GM19467 (cell line): ENCODE measurements around the gene IGFBP2.

Source experiments
- ATAC-seq: cut with Tn5 transposase; IDR thresholded peaks from one replicate; pipeline ENCODE4 v1.9.1; 2021; ENCODE audit warnings: mild to moderate bottlenecking, moderate library complexity; ENCODE audit not compliant: unreplicated experiment

Gene IGFBP2

DNA sequence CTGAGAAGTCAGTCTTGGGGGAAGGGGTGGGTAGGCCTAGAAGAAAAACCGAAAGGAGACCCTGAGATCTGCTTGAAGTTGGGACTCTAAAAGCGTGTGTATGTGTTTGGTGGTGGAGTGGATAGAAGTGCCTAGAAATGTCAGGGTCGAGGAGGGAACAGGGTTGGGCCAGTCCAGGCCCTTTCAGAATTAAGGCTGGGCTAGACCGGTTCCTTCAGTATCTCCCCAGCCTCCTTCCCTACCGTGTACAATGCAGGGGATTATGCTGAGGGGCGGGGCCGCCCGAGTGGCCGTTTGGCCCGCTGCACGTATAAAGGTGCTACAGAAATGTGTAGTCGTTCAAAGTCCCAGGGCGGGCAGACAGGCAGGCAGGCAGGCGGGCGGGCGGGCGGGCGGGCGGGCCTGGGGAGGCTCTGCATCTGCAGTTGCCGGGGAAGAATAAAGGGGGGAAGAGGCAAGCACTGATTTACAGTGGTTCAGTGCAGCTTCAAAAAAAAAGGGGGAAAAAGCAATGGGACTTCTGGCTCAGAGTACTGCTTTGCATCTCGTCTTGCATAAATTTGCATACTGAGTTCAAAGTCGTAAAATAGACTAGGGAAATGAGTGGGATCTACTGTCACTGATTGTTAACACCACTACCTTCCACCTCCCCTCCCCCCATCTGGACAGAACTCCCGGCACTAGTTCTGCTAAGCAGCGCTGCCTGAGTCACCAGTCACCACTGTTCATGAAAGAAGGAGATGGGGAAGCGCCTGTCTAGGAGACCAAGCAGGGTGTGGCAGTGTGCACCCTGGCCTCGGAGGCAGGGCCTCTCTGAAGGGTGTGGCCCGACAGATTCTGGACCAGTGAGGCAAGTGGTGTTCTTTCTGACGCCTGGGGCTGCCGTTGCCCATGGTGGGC, 3.6 kb downstream of the IGFBP2 start:
- ATAC-seq: no peak

DNA sequence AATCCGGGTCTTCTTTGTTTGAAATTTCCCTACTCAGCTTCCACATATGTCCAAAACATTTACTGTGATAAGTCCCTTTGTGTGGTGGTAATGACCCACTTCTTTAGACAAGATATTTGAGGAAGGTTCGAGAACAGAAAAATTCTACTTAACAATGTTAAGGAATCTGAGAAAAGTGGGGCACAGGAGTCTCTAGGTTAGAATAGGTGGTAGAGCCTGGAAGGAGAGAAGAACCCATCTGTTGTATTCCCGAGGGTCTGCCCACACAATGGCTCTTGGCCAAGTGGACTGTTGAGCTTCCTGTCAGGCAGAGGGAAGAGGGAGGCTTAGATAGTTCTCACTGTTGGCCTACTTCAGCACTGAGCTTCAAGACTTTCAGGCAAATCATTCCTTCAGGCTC, 4.3 kb downstream of the IGFBP2 start:
- no peak for ATAC-seq

DNA sequence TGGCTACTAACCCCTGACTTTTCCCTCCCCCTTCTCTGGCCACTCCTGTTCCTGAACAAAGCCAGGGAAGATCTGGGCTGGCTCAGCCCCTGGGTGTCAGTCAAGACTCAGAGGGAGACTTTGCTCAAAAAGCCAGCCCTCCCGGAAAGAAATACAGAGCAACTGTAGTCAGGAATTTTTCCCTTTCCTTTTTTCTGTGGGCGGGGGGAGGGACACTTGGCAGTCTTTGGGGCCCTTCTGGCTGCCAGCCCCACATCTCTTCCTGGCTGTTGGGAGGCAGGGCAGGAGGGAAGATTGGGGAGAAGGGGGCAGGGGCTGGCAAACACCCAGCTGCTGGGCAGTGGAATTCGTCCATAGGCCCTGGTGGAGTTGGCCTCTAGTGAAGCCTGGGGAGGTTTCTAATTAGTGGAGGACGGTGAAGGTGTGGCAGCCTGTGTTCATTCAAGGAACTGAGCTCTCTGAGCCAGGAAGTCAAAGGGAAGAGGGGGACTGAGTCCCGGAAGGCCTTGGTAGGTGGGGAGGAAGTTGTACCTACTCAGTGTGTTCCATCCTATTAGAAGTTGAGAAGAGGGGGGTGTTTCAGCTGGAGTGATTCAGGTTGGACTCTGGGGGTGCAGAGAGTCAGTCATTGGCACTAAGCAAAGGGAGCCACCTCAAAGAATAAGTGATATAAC, 10.9 kb downstream of the IGFBP2 start:
- no peak for ATAC-seq

DNA sequence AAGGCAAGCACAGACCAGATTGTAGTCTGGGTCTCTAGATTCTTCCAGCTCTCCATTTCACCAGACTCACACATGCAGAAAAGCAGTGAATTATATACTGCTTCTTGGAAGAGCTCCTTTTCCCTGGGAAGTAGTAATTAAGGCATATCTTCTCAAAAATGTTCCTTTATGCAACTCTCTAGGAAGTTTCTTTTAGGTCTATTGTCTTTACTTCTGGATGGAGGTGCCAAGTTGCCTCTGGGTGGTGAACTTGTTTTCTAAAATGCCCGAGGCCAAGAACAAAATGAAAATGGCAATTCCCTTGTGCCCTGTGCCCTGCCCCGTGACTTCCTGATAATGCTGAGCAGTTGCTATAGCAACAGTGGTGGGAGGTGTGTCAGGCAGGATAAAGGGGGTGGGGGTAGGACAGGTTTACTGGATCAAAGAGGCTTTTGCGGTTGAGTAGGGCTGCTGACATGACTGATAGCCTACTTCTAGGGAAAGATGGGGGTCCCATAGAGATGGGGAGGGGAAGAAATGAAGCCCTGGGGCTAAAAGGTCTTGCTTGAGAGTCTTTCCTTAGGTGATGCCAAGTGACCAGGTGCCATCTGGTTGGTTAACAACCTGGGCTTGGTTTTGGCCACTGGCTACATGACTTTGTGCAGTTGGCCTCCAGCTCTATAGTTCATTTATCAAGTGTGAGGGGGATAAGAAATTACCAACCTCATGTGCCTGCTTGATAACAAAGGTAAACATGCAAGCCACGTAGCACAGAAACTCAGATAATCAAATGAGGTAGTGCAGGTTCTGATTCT, 11.8 kb downstream of the IGFBP2 start:
- ATAC-seq: no peak

DNA sequence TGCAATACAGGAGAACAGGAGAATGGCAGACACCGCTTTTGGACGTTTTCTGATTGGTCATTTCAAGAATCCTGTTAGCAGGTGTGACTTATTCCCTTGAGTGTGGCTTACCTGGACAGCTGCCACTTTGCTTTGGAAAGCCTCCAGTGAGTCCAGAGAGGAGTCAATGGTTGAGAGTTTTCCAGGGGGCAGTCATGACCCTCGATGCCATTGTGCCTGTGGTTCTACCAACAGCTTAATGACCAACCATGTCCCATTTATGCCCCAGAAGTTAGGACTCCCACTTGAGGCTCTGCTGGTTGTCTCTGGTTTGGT, 12.4 kb downstream of the IGFBP2 start:
- no peak for ATAC-seq

DNA sequence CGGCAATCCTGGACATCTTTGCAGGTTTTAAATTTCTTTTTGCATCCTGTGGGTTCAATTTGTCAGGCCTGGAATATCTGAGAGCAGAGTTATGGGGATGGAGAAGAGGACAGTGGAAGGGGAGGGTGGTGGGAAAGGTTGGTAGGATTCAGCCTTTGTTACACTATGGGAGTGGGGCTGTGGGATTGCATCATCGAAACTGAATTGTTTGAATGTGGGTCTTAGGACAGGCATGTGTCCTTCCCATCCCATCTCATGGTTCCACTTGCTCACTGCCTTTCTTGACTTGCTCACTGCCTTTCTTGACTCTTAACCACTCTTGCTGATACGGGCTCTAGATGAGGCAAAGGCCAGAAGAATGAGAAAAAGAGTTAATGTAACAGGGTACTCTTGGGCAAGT, 12.9 kb downstream of the IGFBP2 start:
- no peak for ATAC-seq

DNA sequence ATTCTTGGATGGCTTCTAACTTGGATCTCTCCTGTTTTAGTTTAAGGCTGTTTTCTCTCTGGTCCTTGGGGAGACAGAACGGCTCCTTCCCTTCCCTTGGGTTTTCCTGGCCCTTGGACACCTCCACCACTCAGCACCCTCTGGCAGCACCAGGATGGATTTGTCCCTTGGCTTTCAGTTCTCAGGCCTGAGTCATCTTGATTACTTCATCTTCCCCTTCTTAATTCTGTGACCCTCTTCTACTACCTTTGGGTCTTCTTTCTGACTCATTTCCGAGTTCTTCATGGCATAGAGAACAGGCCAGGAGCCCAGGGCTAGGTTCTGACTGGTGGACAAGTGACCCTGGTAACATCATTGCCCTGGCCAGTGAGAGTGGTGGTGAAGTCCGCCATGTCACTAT, 14.9 kb downstream of the IGFBP2 start:
- no peak for ATAC-seq

DNA sequence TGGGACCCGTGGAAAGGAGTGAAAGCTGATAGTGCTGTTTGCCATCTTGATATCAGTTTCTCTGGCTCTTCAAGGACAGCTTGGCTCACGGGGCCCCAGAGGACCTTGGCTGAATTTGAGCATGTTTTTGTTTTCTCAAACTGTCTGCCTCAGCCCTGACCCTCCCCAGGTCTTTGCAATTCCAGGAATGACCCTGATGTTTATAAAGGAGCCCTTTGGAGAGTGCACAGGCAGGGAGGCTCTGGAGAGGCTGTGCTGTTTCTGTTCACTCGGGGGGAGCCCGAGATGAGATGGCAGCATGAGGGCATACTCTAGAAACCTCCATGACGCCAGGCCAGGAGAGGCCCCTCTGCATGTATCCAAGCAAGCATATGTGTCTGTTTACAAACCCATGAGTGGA, 16.4 kb downstream of the IGFBP2 start:
- no peak for ATAC-seq

DNA sequence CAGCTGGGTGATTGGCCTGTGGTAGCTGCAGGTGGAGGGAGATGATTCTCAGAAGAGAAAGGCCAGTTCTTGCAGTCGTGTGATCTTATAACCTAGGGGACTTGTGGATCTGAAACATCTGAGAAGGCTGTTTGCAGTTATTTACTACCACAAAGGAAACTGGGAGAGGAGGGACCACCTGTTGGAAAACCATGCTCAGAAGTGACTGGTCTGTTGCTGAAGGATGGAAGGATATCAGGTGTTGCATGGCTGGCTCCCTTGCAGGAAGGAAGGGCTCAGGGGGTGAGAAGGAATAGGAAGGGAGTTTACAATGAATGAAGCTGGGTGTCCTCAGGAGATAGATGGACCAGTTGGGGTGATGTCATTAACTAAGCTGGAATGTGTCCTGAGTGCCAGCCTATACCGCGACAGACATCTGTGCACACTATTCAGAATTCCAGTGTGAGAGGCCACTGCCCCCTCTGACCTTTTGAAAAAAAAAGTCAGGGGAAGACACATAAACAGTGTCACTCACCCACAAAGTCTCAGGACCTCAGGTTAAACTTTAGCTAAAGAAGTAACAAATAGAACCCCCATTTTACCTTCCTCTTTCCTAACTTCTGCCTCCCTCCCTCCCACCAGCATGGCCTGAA, 17.5 kb downstream of the IGFBP2 start:
- no peak for ATAC-seq

DNA sequence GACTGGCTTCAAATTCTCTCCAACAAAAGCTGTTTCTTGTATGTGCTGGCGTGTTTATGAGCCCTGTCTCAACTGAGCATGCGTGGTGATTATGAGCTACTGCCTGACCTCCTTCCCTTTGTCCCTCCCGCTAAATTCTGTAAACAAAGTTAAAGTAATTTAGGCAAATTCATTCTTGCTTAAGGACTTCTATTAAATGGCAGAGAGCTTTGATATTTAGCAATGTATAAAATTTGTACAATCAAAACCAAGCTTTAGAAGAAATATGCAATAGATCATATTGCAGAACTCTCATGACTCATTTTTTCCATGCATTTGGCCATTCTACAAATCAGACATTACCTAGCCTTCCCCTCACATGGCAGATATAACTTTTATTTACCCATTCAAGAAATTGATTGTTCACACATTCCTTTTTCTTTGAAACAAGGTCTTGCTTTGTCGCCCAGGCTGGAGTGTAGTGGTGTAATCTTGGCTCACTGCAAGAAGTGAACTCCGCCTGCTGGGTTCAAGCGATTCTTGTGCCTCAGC, 18.2 kb downstream of the IGFBP2 start:
- no peak for ATAC-seq

DNA sequence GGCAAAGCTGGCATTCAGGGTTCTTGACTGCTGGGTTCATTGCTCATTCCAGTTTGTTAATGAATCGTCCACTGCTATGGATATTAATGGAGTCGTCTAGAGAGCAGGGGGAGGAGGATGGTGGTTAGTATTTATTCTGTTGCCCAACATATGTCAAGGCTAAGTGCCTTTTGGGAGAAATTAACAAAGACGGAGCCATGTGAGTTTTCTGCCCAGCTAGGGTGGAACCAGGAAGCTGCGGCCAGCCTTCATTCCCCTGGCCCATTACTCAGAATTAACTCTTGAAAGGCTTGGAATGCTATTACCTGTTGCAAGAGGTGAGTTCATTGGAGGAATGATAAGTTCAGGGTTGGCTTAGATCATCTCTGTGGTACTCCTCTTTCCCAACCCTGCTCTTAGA, 19.3 kb downstream of the IGFBP2 start:
- ATAC-seq: no peak

DNA sequence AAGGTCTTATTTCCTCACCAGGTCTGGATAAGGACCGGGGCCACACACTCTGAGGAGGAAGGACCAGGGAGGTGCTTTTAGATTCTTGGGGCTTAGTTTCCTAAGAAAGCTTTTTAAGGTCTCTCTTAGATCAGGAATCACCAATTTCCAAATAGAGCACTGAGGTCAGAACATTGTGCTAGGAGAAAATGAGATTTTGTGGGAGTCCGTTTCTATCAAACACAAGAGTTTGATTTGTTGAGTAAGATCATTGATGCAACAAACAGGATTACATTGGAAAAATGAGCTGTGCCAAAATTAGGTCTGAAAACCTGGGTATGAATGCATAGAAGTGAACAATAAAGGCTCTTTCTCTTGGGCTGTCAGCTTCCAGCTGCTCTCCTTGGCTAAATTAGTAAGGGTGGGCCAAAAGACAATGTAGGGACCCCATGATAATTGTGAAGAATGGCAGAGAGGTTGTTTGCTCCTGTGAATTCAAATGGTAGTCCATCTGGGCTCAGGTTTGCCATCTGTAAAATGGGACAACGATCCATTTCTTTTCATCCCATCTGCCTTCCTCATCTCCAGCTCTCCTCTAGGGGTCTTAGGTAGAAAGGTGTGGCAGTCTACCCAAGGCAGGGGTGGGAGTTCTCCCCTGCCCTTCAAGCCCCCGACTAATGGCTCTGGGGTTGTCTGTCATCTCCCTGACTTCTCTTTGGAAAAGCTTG, 20.0 kb downstream of the IGFBP2 start:
- no peak for ATAC-seq

DNA sequence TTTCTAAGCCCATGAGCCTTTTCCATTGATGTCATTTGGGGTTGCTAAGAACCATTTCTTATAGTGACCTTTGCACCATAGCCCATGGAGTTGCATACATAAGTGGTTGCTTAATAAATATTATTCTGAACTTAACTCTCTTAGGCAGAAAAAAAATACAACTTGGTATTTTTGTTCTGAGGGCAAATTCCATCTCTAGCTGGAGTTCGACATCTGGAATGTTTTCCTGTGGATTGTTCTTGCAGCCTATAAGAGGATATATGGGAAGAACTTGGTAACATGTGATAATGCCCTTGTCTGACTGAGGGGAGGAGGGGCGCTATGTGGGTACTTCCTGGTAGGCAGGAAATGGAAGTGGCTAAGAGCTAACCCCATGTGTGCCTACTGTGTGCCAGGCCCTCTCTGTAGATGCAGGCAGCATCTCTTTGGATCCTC, 20.7 kb downstream of the IGFBP2 start:
- ATAC-seq: no peak

DNA sequence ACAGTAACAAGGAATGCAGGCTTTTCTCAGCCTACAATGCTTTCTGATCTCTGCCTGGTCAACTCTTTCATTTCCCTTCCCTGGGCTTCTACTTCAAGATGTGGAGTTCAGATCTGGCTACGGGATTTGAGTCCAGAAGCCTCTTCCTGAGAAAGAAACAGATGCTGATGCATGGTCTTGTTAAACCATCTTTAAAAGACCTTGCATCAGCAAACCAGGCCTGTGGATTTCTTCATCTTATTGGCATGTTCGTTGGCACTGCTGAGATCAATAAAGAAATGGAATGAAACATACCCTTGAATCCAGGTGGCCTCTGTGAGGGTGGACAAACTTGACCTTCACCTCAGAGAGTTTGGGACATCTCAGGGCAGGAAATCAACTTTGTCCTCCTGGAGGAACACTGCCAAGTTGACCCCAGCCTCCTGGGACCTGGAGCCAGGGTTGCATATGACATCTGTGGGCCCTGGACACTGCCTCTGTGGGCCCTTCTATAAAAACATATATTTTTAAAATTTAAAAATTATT, 21.4 kb downstream of the IGFBP2 start:
- ATAC-seq: no peak

DNA sequence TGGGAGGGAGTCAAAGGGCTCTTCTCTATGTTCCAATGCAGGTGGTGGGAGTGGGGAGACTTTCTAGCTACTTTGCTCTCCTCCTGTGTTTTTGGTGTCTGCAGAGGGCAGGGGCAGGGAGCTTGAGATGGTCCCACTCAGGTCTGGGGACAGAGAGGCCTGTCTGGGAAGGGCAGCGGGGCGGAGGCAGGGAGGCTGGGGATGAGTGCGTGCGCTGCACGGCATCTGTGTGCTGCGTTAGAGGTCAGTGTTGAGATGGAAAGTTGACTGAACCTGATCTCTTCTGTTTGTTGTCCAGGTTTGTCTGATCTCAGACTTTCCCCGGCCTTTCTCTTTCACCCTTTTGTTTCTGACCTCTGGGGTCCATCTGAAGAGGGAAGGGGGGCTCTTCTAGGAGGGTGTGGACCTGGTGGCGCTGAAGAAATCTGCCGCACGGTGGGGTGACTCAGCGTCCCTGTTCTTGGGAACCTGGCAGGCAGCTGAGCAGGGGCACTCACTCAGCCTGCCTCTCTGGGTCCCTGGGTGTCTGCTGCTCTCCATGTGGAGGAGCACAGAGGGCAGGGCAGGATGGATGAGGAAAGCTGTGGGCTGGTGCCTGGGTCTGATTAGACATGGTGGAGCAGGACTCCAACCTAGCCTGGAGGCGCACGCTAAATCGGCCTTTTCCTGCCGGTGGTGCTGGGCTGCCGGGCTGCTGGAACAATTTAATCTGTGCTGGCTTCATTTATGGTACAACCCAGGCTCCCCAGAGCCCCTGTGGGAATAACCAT, 24.1 kb downstream of the IGFBP2 start:
- ATAC-seq: no peak

DNA sequence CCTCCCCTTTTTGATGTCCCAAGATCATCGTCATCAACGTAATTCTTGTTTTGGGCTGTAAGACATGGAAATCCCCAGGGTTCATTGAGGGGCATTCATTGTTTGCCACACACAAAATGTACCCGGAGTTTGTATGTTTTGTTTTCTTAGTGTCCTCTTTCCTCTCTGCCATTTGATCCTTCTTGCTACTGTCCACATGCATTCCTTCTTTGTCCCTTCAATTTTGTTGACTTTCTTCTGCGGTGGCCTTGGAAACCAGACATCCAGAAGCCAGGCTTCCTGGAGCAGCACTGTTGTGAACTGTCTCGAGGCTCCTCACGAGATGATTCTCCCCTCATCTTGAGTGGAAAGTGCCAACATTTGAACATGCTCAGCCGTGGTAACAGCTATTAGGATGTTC, 24.8 kb downstream of the IGFBP2 start:
- ATAC-seq: no peak

DNA sequence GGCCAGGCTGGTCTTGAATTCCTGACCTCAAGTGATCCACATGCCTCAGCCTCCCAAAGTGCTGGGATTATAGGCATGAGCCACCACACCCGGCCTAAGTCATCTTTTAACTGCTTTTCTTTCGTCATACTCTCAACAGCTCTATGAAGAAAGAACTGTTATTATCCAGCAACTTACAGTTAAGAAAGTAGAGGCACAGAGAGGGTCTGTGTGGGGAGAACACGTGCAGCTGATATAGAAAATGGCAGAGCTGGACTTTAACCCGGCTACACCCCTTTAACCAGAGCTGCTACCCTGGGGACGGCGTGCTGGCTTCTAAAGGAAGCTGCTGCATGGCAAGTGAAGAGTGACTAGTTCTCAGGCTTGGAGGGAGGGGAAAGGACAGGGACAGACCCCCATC, 25.5 kb downstream of the IGFBP2 start:
- ATAC-seq: no peak

DNA sequence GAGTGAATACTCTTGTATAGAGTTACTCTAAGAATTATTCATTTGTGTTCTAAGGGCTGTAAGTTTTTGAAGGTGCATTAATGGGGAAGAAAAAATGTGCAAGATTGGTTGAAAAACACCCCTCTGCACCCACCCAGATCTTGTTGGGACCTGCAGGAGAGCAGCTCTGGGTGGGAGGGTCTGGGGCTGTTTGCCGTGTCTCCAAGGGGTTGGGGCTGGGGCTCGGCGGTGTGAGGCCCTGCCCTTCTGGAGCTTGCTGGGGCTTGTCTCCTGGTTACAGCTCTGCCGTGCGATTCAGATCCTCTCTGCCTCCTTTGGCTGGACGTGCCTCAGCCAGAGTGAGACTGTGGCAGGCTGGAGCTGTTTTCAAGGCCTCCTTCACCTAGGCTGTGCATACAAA, 26.1 kb downstream of the IGFBP2 start:
- no peak for ATAC-seq

DNA sequence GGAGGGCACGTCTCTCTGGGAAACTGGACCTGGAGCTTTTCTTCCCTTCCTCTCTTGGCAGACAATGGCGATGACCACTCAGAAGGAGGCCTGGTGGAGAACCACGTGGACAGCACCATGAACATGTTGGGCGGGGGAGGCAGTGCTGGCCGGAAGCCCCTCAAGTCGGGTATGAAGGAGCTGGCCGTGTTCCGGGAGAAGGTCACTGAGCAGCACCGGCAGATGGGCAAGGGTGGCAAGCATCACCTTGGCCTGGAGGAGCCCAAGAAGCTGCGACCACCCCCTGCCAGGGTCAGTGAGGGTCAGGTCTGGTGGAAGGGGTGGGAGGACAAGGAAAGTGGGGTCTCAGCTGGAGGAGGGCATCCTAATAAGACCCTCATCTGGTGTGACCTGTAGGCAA, 27.3 kb downstream of the IGFBP2 start:
- no peak for ATAC-seq
